K562 (cell line): ENCODE results near the gene LRCH1. TPM values are rescaled to one million over a fixed set of nuclear protein-coding genes. Genes with fewer than 3 reads are reported as not detected.

ENCODE experiments used
- ATAC-seq: fragments of 200-7000 bp; cut with Tn5 transposase; 3 replicates; pipeline ENCODE4 v1.9.1; 2020; ENCODE audit warnings: moderate library complexity
- BruUV-seq: library from RNA; stranded (reverse); fragments of 400-500 nt; replicated peaks from 2 replicates; lab custom pipeline; 2021; lab: Mats Ljungman, UMichigan
- CTCF ChIA-PET: fragments of 300-600 bp; formaldehyde crosslinking; extraction: SDS; loops from one replicate; lab custom pipeline; 2021; ENCODE audit warnings: low intra/inter-chr PET ratio; lab: Yijun Ruan, JAX
- POLR2A ChIA-PET: fragments of 300-600, 350-650 bp; sonication (Branson Sonifier 250); formaldehyde crosslinking; extraction: SDS; loops from one replicate; lab custom pipeline; 2021; ENCODE audit warnings: antibody characterized with exemption, inconsistent platforms; lab: Yijun Ruan, JAX
- DNase-seq, 4 experiments: peaks; one replicate each; pipeline versions ENCODE4 v3.0.0 to v3.0.0-alpha.2; 2011 to 2018; ENCODE audit warnings: low spot score in 3 of 4, mixed read lengths in 3 of 4; ENCODE audit errors: extremely low read depth in 1 of 4
- FAIRE-seq: peaks from 2 replicates; lab custom pipeline; 2011; peaks lifted over from hg19 to GRCh38; lab: Jason Lieb, UNC
- H2AFZ ChIP-seq: 2 replicates; pipeline ENCODE4 v1.6.0; 2011; ENCODE audit warnings: low read depth, low read length, control low read depth, inconsistent platforms
- H3K27ac ChIP-seq: fragments of 200-600 bp; 3 replicates; pipeline ENCODE4 v1.8.0; 2011; ENCODE audit warnings: low read depth, mild to moderate bottlenecking, control low read depth, inconsistent platforms, low read length, moderate library complexity, mixed read lengths; ENCODE audit errors: extremely low read depth
- H3K27me3 ChIP-seq, 2 experiments: fragments of 300-600 bp in 1 of 2; 2 replicates in 1 of 2; 3 replicates in 1 of 2; pipeline versions ENCODE4 v1.6.0 to v1.8.0; 2011; ENCODE audit warnings: inconsistent platforms in 2 of 2, low read length in 2 of 2, mild to moderate bottlenecking in 1 of 2, mixed read lengths in 1 of 2, moderate library complexity in 1 of 2; ENCODE audit not compliant: control insufficient read depth in 2 of 2, insufficient read depth in 2 of 2
- H3K36me3 ChIP-seq: fragments of 300-600 bp; 3 replicates; pipeline ENCODE4 v1.8.0; 2011; ENCODE audit warnings: mild to moderate bottlenecking, low read length, inconsistent platforms; ENCODE audit not compliant: control insufficient read depth, insufficient read depth
- H3K4me1 ChIP-seq, 2 experiments: fragments of 200-600 bp in 1 of 2; replicated peaks in 1 of 2; 2 replicates in 1 of 2; 3 replicates in 1 of 2; pipeline versions ENCODE4 v1.5.1 to v1.8.0; 2011; ENCODE audit warnings: inconsistent platforms in 2 of 2, low read length in 2 of 2, mild to moderate bottlenecking in 1 of 2, mixed read lengths in 1 of 2, moderate library complexity in 1 of 2; ENCODE audit not compliant: control insufficient read depth in 2 of 2, insufficient read depth in 2 of 2
- H3K4me2 ChIP-seq: 2 replicates; pipeline ENCODE4 v1.6.1; 2011; ENCODE audit warnings: low read length, control low read depth, inconsistent platforms, mixed read lengths; ENCODE audit not compliant: insufficient read depth
- H3K4me3 ChIP-seq: fragments of 200-600 bp; sonication (generic), shearing (Covaris generic); 2 replicates; pipeline ENCODE4 v1.5.1; 2016; ENCODE audit warnings: control low read depth, inconsistent platforms
- H3K79me2 ChIP-seq: fragments of 200-600 bp; 3 replicates; pipeline ENCODE4 v1.8.0; 2011; ENCODE audit warnings: low read length, inconsistent platforms; ENCODE audit not compliant: control insufficient read depth, insufficient read depth
- H3K9ac ChIP-seq, 2 experiments: 2 replicates each; pipeline versions ENCODE4 v1.6.0 to v1.6.1; 2011; ENCODE audit warnings: low read depth in 2 of 2, low read length in 2 of 2, control low read depth in 1 of 2, inconsistent platforms in 1 of 2, mild to moderate bottlenecking in 1 of 2, mixed read lengths in 1 of 2; ENCODE audit not compliant: insufficient read depth in 1 of 2
- H3K9me1 ChIP-seq: one replicate; pipeline ENCODE4 v1.6.0; 2011; ENCODE audit warnings: inconsistent platforms, mild to moderate bottlenecking, low read length, moderate library complexity; ENCODE audit not compliant: control insufficient read depth, insufficient read depth
- H3K9me3 ChIP-seq: replicated peaks from 2 replicates; pipeline ENCODE4 v1.5.1; 2011; ENCODE audit warnings: low read depth, low read length, inconsistent platforms; ENCODE audit not compliant: control insufficient read depth, insufficient read depth
- H4K20me1 ChIP-seq: replicated peaks from 2 replicates; pipeline ENCODE4 v1.6.1; 2011; ENCODE audit warnings: low read length, inconsistent platforms, mixed read lengths; ENCODE audit not compliant: control insufficient read depth, insufficient read depth
- CREB3 ChIP-seq: fragments of 450-650 bp; conservative IDR thresholded peaks from 2 replicates; pipeline ENCODE4 v1.6.1; 2016; ENCODE audit warnings: missing genetic modification characterization, low read depth, mild to moderate bottlenecking, missing compliant biosample characterization, moderate library complexity
- E2F6 ChIP-seq, 2 experiments: IDR thresholded peaks; 2 replicates each; pipeline ENCODE4 v1.6.1; 2011; ENCODE audit warnings: borderline replicate concordance in 1 of 2, control low read depth in 1 of 2, low read depth in 1 of 2, low read length in 1 of 2, mild to moderate bottlenecking in 1 of 2, mixed read lengths in 1 of 2, moderate library complexity in 1 of 2; ENCODE audit not compliant: insufficient read depth in 1 of 2, insufficient read length in 1 of 2, poor library complexity in 1 of 2, severe bottlenecking in 1 of 2; ENCODE audit errors: extremely low read depth in 1 of 2
- KLF10 ChIP-seq: fragments of 250-450 bp; sonication (Bioruptor Pico); IDR thresholded peaks from 2 replicates; pipeline ENCODE4 v1.6.1; 2021; ENCODE audit warnings: matching md5 sums
- REST ChIP-seq, 2 experiments: fragments of 450-650 bp; formaldehyde crosslinking in 1 of 2; IDR thresholded peaks; 2 replicates each; pipeline versions ENCODE4 v1.4.0 to v1.6.1; 2014 to 2020; ENCODE audit warnings: mild to moderate bottlenecking in 2 of 2, borderline replicate concordance in 1 of 2, low read depth in 1 of 2
- ZFP1 ChIP-seq: fragments of 450-650 bp; formaldehyde crosslinking; IDR thresholded peaks from 2 replicates; pipeline ENCODE4 v1.4.0; 2020; ENCODE audit warnings: mild to moderate bottlenecking, mixed read lengths
- ZKSCAN8 ChIP-seq: fragments of 200-800 bp; sonication (Bioruptor generic); IDR thresholded peaks from 2 replicates; pipeline ENCODE4 v1.6.1; 2016; ENCODE audit warnings: missing genetic modification characterization, missing compliant biosample characterization
- ZNF212 ChIP-seq: fragments of 450-650 bp; formaldehyde crosslinking; IDR thresholded peaks from 2 replicates; pipeline ENCODE4 v1.4.0; 2020; ENCODE audit warnings: mild to moderate bottlenecking
- ZZZ3 ChIP-seq: fragments of 450-650 bp; IDR thresholded peaks from 2 replicates; pipeline ENCODE4 v1.6.1; 2016; ENCODE audit warnings: antibody characterized with exemption, mild to moderate bottlenecking, moderate library complexity
- WGBS: fragments of 100-300 bp; shearing (Covaris generic); methylation state at CpG from one replicate; pipeline ENCODE4 v1.1.6; 2016; ENCODE audit warnings: low coverage, mixed read lengths; ENCODE audit not compliant: insufficient coverage; ENCODE audit errors: missing lambda C conversion rate; 5-methylcytosine and 5-hydroxymethylcytosine counted together
- in situ Hi-C: fragments of 300-500 bp; cut with MboI; formaldehyde crosslinking; loops from 4 replicates; pipeline ENCODE4 v1.15.0; 2018; ENCODE audit warnings: inconsistent platforms, mixed read lengths
- intact Hi-C: fragments of 100-400 bp; cut with micrococcal nuclease; formaldehyde crosslinking; loops from 2 replicates; pipeline ENCODE4 v1.14.2; 2022
- polyA plus RNA-seq, 8 experiments: library from polyadenylated mRNA; depleted of rRNA in 4 of 8; stranded (reverse) in 5 of 8; unstranded in 3 of 8; fragments of >200 nt; fragmentation: Nextera tagmentation in 2 of 8; fragmentation: Illumina TruSeq in 1 of 8; extraction: Ambion mirVana in 2 of 8; extraction: Trizol in 1 of 8; gene quantifications; 2 replicates each; pipeline versions ENCODE4 v1.2.1 to v1.2.3, GENCODE V29; 2011 to 2014; ENCODE audit warnings: inconsistent platforms in 1 of 8, missing spikeins in 1 of 8
- total RNA-seq, 7 experiments: library from RNA; depleted of rRNA in 6 of 7; stranded (reverse); fragments of >200 nt in 6 of 7; fragmentation: Illumina TruSeq in 2 of 7; extraction: Trizol in 2 of 7; gene quantifications; 2 replicates each; pipeline versions ENCODE4 v1.2.1 to v1.2.3, GENCODE V29; 2011 to 2021; ENCODE audit warnings: low replicate concordance in 1 of 7

LRCH1 gene
- total and polyA plus RNA-seq, 9 of the 15 experiments (the other 6 are each of a cell fraction or from before 2014, with no cell fraction given) = 1.1 to 6.8 (median 3.7) TPM

- DNase-seq (no peak), ATAC-seq (no peak), FAIRE-seq (no peak)
- in situ Hi-C loops (no loop called here), intact Hi-C loops (no loop called here)
- H3K9me3 ChIP-seq = no peaks in the 10 kb centered on the region
- no peak overlapping the region for H3K27ac ChIP-seq
- H3K27me3 ChIP-seq = no peaks in the 10 kb centered on the region
- H3K4me3 ChIP-seq = no peak overlapping the region
- ChIA-PET POLR2A (interaction anchor here (0.9 to 1.3 kb wide), 2 partner anchors 9 to 11 kb away, joined by 3 to 4 read pairs; no protein-coding TSS in a partner anchor), CTCF (no interaction called here)
- peaks cover 23% of the 10 kb centered on the region; the same call in 2 of the 3 replicates for H3K79me2 ChIP-seq
- H4K20me1 ChIP-seq = peaks cover 17% of the 10 kb centered on the region; the same call in 1 of the 2 replicates
- BruUV-seq = no TSS peak
- no peak overlapping the region for H3K9ac ChIP-seq
- H3K4me2 ChIP-seq = no peak overlapping the region
- peaks cover 0 to 7% of the 10 kb centered on the region in 2 experiments; a peak in 2 of 5 replicates for H3K4me1 ChIP-seq
- no peak overlapping the region for H2AFZ ChIP-seq
- 44% methylated on average over 4 of the region's 4 CpGs for WGBS
- H3K9me1 ChIP-seq = no peaks in the 10 kb centered on the region
- no peaks in the 10 kb centered on the region for H3K36me3 ChIP-seq
- TF ChIP-seq E2F6 (IDR thresholded peaks at IDR 0.05; ENCODE audit: borderline replicate concordance in 1 of 2, extremely low read depth in 1 of 2, insufficient read depth in 1 of 2, insufficient read length in 1 of 2, low read depth in 1 of 2, low read length in 1 of 2, poor library complexity in 1 of 2, severe bottlenecking in 1 of 2) (no peak), CREB3 (tag) (no peak), REST (IDR thresholded peaks at IDR 0.05; ENCODE audit: borderline replicate concordance) (no peak), REST (CRISPR knock-in tag; IDR thresholded peaks at IDR 0.05; ENCODE audit: low read depth) (no peak), ZFP1 (CRISPR knock-in tag) (no peak), ZNF212 (no peak), ZKSCAN8 (CRISPR knock-in tag) (no peak), KLF10 (CRISPR knock-in tag) (no peak), ZZZ3 (no peak)
Observed at GRCh38 chr13:46570273-46570672, 17.3 kb downstream of the LRCH1 start.
